Endothelial cell of umbilical vein (primary cell): ENCODE measurements around the gene FKBP6.

ENCODE experiments used
- EZH2 ChIP-seq: IDR thresholded peaks from 2 replicates; pipeline ENCODE4 v1.6.1; 2012; ENCODE audit warnings: borderline replicate concordance, low read depth, mild to moderate bottlenecking, moderate library complexity, low read length, inconsistent platforms; ENCODE audit not compliant: severe bottlenecking
- MAX ChIP-seq: IDR thresholded peaks from 2 replicates; pipeline ENCODE4 v1.6.1; 2011; ENCODE audit not compliant: insufficient read depth, insufficient read length
- POLR2A ChIP-seq: IDR thresholded peaks from 2 replicates; pipeline ENCODE4 v1.6.1; 2012; ENCODE audit warnings: low read depth, mild to moderate bottlenecking, control low read depth, low read length
- POLR2AphosphoS5 ChIP-seq: IDR thresholded peaks from 2 replicates; pipeline ENCODE4 v1.6.1; 2012; ENCODE audit warnings: low read depth, mild to moderate bottlenecking, control low read depth, low read length, moderate library complexity; ENCODE audit not compliant: insufficient read depth
- TF ChIP-seq, protein P1 (sequence below), 2 donors: IDR thresholded peaks; 1 replicate in 1 of 2; 2 replicates in 1 of 2; pipeline ENCODE4 v1.5.1; 2011; ENCODE audit warnings: low read length in 2 of 2, mild to moderate bottlenecking in 2 of 2, moderate library complexity in 2 of 2, control low read depth in 1 of 2, inconsistent platforms in 1 of 2, low read depth in 1 of 2; ENCODE audit not compliant: insufficient read depth in 1 of 2; ENCODE audit errors: extremely low read depth in 1 of 2

- TF ChIP-seq POLR2A (no peak), EZH2 (no peak), POLR2AphosphoS5 (no peak), MAX (no peak)
- TF ChIP-seq, protein P1, sequence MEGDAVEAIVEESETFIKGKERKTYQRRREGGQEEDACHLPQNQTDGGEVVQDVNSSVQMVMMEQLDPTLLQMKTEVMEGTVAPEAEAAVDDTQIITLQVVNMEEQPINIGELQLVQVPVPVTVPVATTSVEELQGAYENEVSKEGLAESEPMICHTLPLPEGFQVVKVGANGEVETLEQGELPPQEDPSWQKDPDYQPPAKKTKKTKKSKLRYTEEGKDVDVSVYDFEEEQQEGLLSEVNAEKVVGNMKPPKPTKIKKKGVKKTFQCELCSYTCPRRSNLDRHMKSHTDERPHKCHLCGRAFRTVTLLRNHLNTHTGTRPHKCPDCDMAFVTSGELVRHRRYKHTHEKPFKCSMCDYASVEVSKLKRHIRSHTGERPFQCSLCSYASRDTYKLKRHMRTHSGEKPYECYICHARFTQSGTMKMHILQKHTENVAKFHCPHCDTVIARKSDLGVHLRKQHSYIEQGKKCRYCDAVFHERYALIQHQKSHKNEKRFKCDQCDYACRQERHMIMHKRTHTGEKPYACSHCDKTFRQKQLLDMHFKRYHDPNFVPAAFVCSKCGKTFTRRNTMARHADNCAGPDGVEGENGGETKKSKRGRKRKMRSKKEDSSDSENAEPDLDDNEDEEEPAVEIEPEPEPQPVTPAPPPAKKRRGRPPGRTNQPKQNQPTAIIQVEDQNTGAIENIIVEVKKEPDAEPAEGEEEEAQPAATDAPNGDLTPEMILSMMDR (IDR thresholded peaks at IDR 0.05; ENCODE audit: extremely low read depth in 1 of 2, insufficient read depth in 1 of 2, low read depth in 1 of 2, low read length in 2 of 2): no peak
Observed at GRCh38 chr7:73366127-73366526, 38.2 kb downstream of the FKBP6 start.
